Fibroblast of lung (primary cell): ENCODE data around the gene GATA3. TPM values are rescaled to one million over a fixed set of nuclear protein-coding genes. Genes with fewer than 3 reads are reported as not detected.

ENCODE experiments used
- DNase-seq, 2 donors: peaks; one replicate each; pipeline versions ENCODE4 v3.0.0 to v3.0.0-alpha.2; 2010; ENCODE audit warnings: low read depth in 2 of 2
- H2AFZ ChIP-seq: 2 replicates; pipeline ENCODE4 v1.5.1; 2012; ENCODE audit warnings: low read length, control low read depth, inconsistent platforms
- H3K27ac ChIP-seq: 2 replicates; pipeline ENCODE4 v1.5.1; 2011; ENCODE audit warnings: low read length, control low read depth; ENCODE audit not compliant: insufficient read depth
- H3K27me3 ChIP-seq: 2 replicates; pipeline ENCODE4 v1.5.1; 2011; ENCODE audit warnings: mild to moderate bottlenecking, low read length; ENCODE audit not compliant: control insufficient read depth, insufficient read depth
- H3K36me3 ChIP-seq: 2 replicates; pipeline ENCODE4 v1.5.1; 2011; ENCODE audit warnings: low read length; ENCODE audit not compliant: control insufficient read depth, insufficient read depth
- H3K4me1 ChIP-seq: 2 replicates; pipeline ENCODE4 v1.5.1; 2011; ENCODE audit warnings: low read length; ENCODE audit not compliant: control insufficient read depth, insufficient read depth; ENCODE audit errors: extremely low read depth
- H3K4me2 ChIP-seq: 2 replicates; pipeline ENCODE4 v1.5.1; 2011; ENCODE audit warnings: low read length, control low read depth; ENCODE audit not compliant: insufficient read depth; ENCODE audit errors: extremely low read depth
- H3K4me3 ChIP-seq, 4 experiments: fragments of 200-600 bp in 1 of 4; sonication (generic) in 1 of 4; replicated peaks in 1 of 4; 2 replicates each; pipeline ENCODE4 v1.5.1; 2011 to 2016; ENCODE audit warnings: low read length in 4 of 4, low read depth in 3 of 4, mild to moderate bottlenecking in 3 of 4, control low read depth in 2 of 4, inconsistent platforms in 1 of 4, mixed read lengths in 1 of 4; ENCODE audit not compliant: insufficient read depth in 1 of 4; ENCODE audit errors: control extremely low read depth in 1 of 4
- H3K79me2 ChIP-seq: 2 replicates; pipeline ENCODE4 v1.5.1; 2012; ENCODE audit warnings: mild to moderate bottlenecking, low read length, inconsistent platforms; ENCODE audit not compliant: control insufficient read depth, insufficient read depth
- H3K9ac ChIP-seq: 2 replicates; pipeline ENCODE4 v1.5.1; 2011; ENCODE audit warnings: mild to moderate bottlenecking, low read length, control low read depth; ENCODE audit not compliant: insufficient read depth
- H3K9me3 ChIP-seq: 2 replicates; pipeline ENCODE4 v1.5.1; 2012; ENCODE audit warnings: low read depth, low read length; ENCODE audit not compliant: control insufficient read depth, insufficient read depth
- H4K20me1 ChIP-seq: 2 replicates; pipeline ENCODE4 v1.5.1; 2011; ENCODE audit warnings: low read length; ENCODE audit not compliant: control insufficient read depth, insufficient read depth; ENCODE audit errors: extremely low read depth
- EZH2 ChIP-seq: IDR thresholded peaks from 2 replicates; pipeline ENCODE4 v1.5.1; 2012; ENCODE audit warnings: low read length, control low read depth, mild to moderate bottlenecking; ENCODE audit errors: missing control alignments
- polyA plus RNA-seq, 2 donors: library from polyadenylated mRNA; depleted of rRNA in 1 of 2; stranded (reverse) in 1 of 2; unstranded in 1 of 2; fragments of >200 nt; gene quantifications; 2 replicates each; pipeline ENCODE4 v1.2.1, GENCODE V29; 2011 to 2012; ENCODE audit warnings: missing spikeins in 1 of 2
- total RNA-seq: library from RNA; depleted of rRNA; stranded (reverse); fragments of >200 nt; gene quantifications from 2 replicates; pipeline ENCODE4 v1.2.1, GENCODE V29; 2014
- TF ChIP-seq, protein P1 (sequence below), 2 donors: IDR thresholded peaks in 1 of 2; conservative IDR thresholded peaks in 1 of 2; 1 replicate in 1 of 2; 2 replicates in 1 of 2; pipeline ENCODE4 v1.5.1; 2011 to 2012; ENCODE audit warnings: low read length in 2 of 2, control low read depth in 1 of 2, inconsistent platforms in 1 of 2, low read depth in 1 of 2, mild to moderate bottlenecking in 1 of 2

GATA3 gene
- total and polyA plus RNA-seq, 2 donors (not counting 1 experiment from before 2014, with no cell fraction given): not detected

DNA sequence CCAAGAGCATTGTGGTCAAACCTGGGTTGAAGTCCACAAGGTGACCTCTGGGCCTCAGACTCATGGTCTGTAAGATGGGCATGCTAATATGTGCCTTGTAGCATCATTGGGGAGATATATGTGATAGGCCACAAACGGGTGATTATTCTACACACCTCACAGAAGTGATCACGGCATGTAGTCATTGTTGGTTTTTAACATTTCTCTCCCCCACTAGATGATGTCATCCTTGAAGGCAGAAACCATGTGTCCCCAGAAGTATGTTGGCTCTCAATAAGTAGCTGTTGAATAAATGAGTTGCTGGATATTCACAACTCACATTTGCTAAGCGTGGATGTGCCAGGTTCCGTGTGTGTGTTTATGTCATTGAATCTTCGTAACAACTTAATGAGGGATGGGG, 42.4 kb downstream of the GATA3 start:
- no peak overlapping the region for H3K4me3 ChIP-seq
- no peaks in the 10 kb centered on the region for H3K27me3 ChIP-seq
- H3K4me2 ChIP-seq: no peak overlapping the region
- no peaks in the 10 kb centered on the region for H3K4me1 ChIP-seq
- no peaks in the 10 kb centered on the region for H3K36me3 ChIP-seq
- no peaks in the 10 kb centered on the region for H3K9me3 ChIP-seq
- H4K20me1 ChIP-seq: no peaks in the 10 kb centered on the region
- no peaks in the 10 kb centered on the region for H3K79me2 ChIP-seq
- H2AFZ ChIP-seq: no peak overlapping the region
- no peak overlapping the region for H3K27ac ChIP-seq
- TF ChIP-seq EZH2: no peak
- TF ChIP-seq, protein P1, sequence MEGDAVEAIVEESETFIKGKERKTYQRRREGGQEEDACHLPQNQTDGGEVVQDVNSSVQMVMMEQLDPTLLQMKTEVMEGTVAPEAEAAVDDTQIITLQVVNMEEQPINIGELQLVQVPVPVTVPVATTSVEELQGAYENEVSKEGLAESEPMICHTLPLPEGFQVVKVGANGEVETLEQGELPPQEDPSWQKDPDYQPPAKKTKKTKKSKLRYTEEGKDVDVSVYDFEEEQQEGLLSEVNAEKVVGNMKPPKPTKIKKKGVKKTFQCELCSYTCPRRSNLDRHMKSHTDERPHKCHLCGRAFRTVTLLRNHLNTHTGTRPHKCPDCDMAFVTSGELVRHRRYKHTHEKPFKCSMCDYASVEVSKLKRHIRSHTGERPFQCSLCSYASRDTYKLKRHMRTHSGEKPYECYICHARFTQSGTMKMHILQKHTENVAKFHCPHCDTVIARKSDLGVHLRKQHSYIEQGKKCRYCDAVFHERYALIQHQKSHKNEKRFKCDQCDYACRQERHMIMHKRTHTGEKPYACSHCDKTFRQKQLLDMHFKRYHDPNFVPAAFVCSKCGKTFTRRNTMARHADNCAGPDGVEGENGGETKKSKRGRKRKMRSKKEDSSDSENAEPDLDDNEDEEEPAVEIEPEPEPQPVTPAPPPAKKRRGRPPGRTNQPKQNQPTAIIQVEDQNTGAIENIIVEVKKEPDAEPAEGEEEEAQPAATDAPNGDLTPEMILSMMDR (conservative IDR thresholded peaks at IDR 0.05 in 1 of 2, IDR thresholded peaks at IDR 0.05 in 1 of 2; ENCODE audit: low read depth in 1 of 2, low read length in 2 of 2): no peak
- peak in 1 of 2 donors; percentile 6 for DNase-seq
- H3K9ac ChIP-seq: no peak overlapping the region

DNA sequence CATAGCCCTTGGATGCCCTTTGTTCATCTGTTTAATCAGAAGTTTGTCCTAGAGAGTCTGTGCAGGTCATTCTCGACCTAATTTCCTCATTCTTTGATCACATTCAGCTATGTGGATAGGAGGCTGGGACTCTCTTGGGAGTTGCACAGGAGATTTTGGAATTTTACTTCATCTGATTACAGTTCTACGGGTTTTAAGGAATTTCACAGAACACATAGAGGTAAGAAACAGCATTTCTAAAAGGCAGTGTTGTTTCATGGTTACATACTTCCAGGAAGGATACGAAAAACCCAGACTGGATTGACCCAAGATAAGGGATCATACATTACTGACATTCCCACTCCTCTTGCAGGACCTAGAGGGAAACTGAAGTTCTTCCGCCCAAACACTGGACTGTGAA, 45.9 kb downstream of the GATA3 start:
- TF ChIP-seq, protein P1 (conservative IDR thresholded peaks at IDR 0.05 in 1 of 2, IDR thresholded peaks at IDR 0.05 in 1 of 2; ENCODE audit: low read depth in 1 of 2, low read length in 2 of 2): no peak
- no peak for TF ChIP-seq EZH2

DNA sequence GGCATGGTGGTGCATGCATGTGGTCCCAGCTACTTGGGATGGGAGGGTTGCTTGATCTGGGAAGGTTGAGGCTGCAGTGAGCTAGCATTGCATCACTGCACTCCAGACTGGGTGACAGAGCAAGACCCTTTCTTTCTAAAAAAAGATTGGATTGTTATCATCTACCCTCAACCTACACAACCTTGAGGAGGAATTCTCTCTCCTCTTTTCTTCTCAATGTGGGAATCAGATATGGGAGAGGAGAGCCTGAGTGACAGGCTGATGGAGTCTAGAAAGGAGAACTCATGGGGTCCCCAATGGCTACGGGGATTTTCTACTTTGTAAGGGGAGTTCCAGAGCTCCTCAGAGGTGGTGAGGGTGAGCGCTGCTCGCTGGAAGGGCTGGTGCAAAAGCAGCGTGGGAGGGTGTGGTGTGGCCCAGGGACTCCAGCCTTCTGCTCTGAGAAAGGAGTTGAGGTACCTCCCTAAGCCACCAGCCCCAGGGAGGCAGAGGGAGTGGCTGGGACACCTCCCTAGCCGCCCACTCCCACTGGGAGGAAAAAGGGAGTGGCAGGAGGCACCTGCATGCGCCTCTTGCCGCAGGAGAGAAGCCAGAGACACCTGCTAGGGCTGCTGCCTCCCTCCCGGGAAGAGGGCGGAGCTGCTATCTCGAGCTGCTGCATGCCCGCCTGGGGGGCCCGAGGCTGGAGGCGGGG, 48.4 kb downstream of the GATA3 start:
- Histone ChIP-seq H3K27me3 (no peaks in the 10 kb centered on the region), H4K20me1 (no peaks in the 10 kb centered on the region), H3K4me2 (no peak overlapping the region), H2AFZ (no peak overlapping the region), H3K9me3 (no peaks in the 10 kb centered on the region), H3K9ac (no peak overlapping the region), H3K27ac (no peak overlapping the region), H3K36me3 (no peaks in the 10 kb centered on the region), H3K4me3 (no peak overlapping the region), H3K79me2 (no peaks in the 10 kb centered on the region), H3K4me1 (no peaks in the 10 kb centered on the region)
- no peak for DNase-seq
- TF ChIP-seq, protein P1 (conservative IDR thresholded peaks at IDR 0.05 in 1 of 2, IDR thresholded peaks at IDR 0.05 in 1 of 2; ENCODE audit: low read depth in 1 of 2, low read length in 2 of 2): no peak
- TF ChIP-seq EZH2: no peak

More for the DNA sequence above, 45.9 kb downstream of the GATA3 start:
- no peak overlapping the region for H3K27ac ChIP-seq
- no peaks in the 10 kb centered on the region for H4K20me1 ChIP-seq
- no peaks in the 10 kb centered on the region for H3K9me3 ChIP-seq
- H3K4me1 ChIP-seq: no peaks in the 10 kb centered on the region
- no peak overlapping the region for H3K4me2 ChIP-seq
- H2AFZ ChIP-seq: no peak overlapping the region
- H3K36me3 ChIP-seq: no peaks in the 10 kb centered on the region
- no peak for DNase-seq
- H3K27me3 ChIP-seq: no peaks in the 10 kb centered on the region
- no peaks in the 10 kb centered on the region for H3K79me2 ChIP-seq
- H3K9ac ChIP-seq: no peak overlapping the region
- no peak overlapping the region for H3K4me3 ChIP-seq
